ENCODE measurements around the gene USP49.

DNA sequence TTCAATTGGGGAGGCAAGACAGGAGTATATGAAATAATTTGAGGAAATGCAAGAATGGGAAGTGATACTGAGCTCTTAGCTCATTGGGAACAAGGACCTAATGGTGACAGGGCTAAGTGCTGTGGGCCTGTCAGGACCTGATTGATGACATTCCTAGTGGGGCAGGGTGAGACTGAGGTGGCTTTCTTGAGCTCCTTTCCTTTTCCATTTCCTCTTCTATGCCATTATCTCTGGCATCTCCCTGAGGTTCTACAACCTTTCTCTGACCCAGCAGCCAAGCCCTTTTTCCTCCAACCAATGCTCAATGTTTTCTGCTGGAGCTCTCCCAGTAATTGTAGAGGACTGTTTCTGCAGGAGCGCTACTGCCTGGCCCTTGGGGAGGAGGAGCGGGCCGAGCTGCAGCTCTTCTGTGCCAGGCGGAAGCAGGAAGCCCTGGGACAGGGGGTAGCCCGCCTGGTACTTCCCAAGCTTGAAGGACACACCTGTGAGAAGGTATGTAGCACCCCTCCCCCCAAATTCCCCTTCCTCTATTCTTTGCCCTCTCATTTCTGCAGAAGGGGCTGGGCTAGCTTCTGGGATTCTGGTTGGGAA, 110.5 kb downstream of the USP49 start:
- no peak for TF ChIP-seq EZH2phosphoT487 (IDR thresholded peaks at IDR 0.05; ENCODE audit: borderline replicate concordance, low read length)
- TF ChIP-seq, protein P1, sequence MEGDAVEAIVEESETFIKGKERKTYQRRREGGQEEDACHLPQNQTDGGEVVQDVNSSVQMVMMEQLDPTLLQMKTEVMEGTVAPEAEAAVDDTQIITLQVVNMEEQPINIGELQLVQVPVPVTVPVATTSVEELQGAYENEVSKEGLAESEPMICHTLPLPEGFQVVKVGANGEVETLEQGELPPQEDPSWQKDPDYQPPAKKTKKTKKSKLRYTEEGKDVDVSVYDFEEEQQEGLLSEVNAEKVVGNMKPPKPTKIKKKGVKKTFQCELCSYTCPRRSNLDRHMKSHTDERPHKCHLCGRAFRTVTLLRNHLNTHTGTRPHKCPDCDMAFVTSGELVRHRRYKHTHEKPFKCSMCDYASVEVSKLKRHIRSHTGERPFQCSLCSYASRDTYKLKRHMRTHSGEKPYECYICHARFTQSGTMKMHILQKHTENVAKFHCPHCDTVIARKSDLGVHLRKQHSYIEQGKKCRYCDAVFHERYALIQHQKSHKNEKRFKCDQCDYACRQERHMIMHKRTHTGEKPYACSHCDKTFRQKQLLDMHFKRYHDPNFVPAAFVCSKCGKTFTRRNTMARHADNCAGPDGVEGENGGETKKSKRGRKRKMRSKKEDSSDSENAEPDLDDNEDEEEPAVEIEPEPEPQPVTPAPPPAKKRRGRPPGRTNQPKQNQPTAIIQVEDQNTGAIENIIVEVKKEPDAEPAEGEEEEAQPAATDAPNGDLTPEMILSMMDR (conservative IDR thresholded peaks at IDR 0.05; ENCODE audit: low read depth, low read length) = no peak

Measured in PC-3 (cell line).